ENCODE measurements around the gene RSPO3.

The RSPO3 gene

DNA sequence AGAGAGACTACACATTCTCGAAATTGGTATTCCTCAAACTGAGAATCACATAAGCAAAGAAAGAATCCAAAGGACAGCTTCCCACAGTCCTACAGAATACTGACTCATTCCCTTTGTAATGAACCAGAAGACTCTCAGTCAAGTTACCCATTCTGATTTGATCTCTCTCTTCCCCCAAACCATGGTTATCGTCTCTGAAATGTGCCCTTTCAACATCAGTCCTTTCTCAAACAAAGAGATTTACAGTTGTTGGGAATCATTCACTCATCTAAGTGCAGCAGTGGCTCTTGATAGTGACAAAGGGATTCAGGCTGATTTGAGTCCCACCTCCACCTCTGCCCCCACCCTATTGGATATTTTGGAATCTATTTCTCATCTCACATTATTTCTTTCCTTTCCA, 15.0 kb upstream of the RSPO3 start:
- ChIA-PET POLR2A (no interaction called here), CTCF (no interaction called here)
- TF ChIP-seq SP1 (IDR thresholded peaks at IDR 0.05) (no peak), FOXM1 (IDR thresholded peaks at IDR 0.05; ENCODE audit: borderline replicate concordance) (no peak), BHLHE40 (IDR thresholded peaks at IDR 0.05; ENCODE audit: borderline replicate concordance) (no peak), L3MBTL2 (conservative IDR thresholded peaks at IDR 0.05) (no peak), ARNT (IDR thresholded peaks at IDR 0.05) (no peak), HDGF (IDR thresholded peaks at IDR 0.05; ENCODE audit: borderline replicate concordance) (no peak), ELF4 (IDR thresholded peaks at IDR 0.05) (no peak), FOXA1 (IDR thresholded peaks at IDR 0.05) (no peak), SUZ12 (IDR thresholded peaks at IDR 0.05) (no peak), FOXK2 (IDR thresholded peaks at IDR 0.05) (no peak), ZNF384 (IDR thresholded peaks at IDR 0.05) (no peak), TARDBP (IDR thresholded peaks at IDR 0.05) (no peak), CTBP1 (IDR thresholded peaks at IDR 0.05; ENCODE audit: borderline replicate concordance) (no peak)
- TF ChIP-seq, protein P1, sequence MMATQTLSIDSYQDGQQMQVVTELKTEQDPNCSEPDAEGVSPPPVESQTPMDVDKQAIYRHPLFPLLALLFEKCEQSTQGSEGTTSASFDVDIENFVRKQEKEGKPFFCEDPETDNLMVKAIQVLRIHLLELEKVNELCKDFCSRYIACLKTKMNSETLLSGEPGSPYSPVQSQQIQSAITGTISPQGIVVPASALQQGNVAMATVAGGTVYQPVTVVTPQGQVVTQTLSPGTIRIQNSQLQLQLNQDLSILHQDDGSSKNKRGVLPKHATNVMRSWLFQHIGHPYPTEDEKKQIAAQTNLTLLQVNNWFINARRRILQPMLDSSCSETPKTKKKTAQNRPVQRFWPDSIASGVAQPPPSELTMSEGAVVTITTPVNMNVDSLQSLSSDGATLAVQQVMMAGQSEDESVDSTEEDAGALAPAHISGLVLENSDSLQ (IDR thresholded peaks at IDR 0.05), result no peak
- no peak for DNase-seq (ENCODE audit: extremely low spot score)

DNA sequence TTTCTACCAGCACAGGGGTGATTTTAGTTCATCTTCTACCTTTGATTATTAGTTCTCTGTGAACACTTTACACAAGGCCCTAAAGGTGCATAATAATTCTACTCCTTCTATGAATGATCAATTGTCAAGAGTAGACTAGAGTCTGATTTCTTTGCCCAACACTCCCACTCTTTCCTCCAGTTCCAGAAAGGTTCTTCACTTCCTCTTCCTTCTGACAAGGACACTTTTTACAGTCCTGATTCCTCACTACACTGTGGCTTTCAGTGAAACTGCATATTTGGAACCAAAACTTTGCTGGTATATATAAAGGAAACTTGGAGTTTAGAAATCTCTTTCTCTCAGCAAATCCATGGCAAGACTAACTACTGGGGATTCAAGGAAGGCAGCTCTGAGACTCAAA, 10.6 kb upstream of the RSPO3 start:
- CTCF ChIA-PET, result no interaction called here
- TF ChIP-seq TARDBP (IDR thresholded peaks at IDR 0.05), result no peak
- TF ChIP-seq, protein P1 (IDR thresholded peaks at IDR 0.05), result no peak
- TF ChIP-seq HDGF (IDR thresholded peaks at IDR 0.05; ENCODE audit: borderline replicate concordance), result no peak
- TF ChIP-seq FOXA1 (IDR thresholded peaks at IDR 0.05), result no peak
- TF ChIP-seq NFRKB (IDR thresholded peaks at IDR 0.05), result no peak
- no peak for TF ChIP-seq LEF1 (IDR thresholded peaks at IDR 0.05; ENCODE audit: borderline replicate concordance)
- TF ChIP-seq L3MBTL2 (conservative IDR thresholded peaks at IDR 0.05), result no peak
- TF ChIP-seq ELF4 (IDR thresholded peaks at IDR 0.05), result no peak
- TF ChIP-seq FOXM1 (IDR thresholded peaks at IDR 0.05; ENCODE audit: borderline replicate concordance), result no peak
- no peak for TF ChIP-seq SUZ12 (IDR thresholded peaks at IDR 0.05)
- no peak for TF ChIP-seq FOXK2 (IDR thresholded peaks at IDR 0.05)
- TF ChIP-seq ARNT (IDR thresholded peaks at IDR 0.05), result no peak
- TF ChIP-seq BHLHE40 (IDR thresholded peaks at IDR 0.05; ENCODE audit: borderline replicate concordance), result no peak
- no peak for TF ChIP-seq CTBP1 (IDR thresholded peaks at IDR 0.05; ENCODE audit: borderline replicate concordance)
- no peak for TF ChIP-seq SP1 (IDR thresholded peaks at IDR 0.05)
- TF ChIP-seq ZNF384 (IDR thresholded peaks at IDR 0.05), result no peak
- POLR2A ChIA-PET, result no interaction called here
- no peak for DNase-seq (ENCODE audit: extremely low spot score)

DNA sequence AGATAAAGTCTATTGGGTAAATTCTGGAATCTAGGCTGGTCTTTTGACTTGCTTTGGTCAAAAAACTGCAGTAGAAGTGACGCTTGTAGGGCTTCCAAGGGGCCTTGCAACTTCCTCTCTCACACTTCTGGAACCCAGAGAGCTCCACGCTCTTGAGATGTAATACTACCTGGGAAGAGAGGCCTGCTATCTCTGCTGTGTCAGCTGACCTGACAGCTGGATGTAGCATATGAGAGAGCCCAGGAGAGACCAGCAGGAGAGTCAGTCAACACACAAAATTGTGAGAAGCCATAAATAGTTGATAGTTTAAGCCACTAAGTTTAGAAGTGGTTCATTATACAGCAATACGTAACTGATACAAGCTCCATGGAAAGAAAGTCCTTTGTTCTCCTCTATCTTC, 7.8 kb upstream of the RSPO3 start:
- POLR2A ChIA-PET, result no interaction called here
- no peak for TF ChIP-seq SP1 (IDR thresholded peaks at IDR 0.05)
- TF ChIP-seq, protein P1 (IDR thresholded peaks at IDR 0.05), result no peak
- CTCF ChIA-PET, result interaction anchor here (0.8 kb wide), 1 partner anchor 306 kb away, joined by 3 read pairs; no protein-coding TSS in a partner anchor
- no peak for DNase-seq (ENCODE audit: extremely low spot score)

DNA sequence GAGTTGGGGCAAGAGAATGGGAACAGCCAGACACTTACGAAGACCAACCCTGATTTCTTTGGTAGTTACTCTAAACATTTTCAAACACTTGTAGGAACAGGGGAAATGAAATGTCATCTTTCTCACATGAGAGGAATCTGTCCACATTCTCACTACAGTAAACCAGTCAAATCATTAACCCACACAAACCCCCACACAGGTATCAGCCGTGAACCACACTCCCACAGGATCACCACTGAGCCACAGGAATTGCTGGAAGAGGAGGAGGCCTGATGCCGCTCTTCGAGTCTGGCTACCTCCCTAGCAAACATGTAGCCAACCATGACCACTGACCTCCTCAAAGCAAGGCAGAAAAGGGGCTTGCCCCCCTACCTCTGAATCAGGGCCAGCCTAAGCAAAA, 6.9 kb upstream of the RSPO3 start:
- TF ChIP-seq FOXA1 (IDR thresholded peaks at IDR 0.05) (no peak), SUZ12 (IDR thresholded peaks at IDR 0.05) (no peak), TARDBP (IDR thresholded peaks at IDR 0.05) (no peak), NFRKB (IDR thresholded peaks at IDR 0.05) (no peak), ZNF384 (IDR thresholded peaks at IDR 0.05) (no peak), CTBP1 (IDR thresholded peaks at IDR 0.05; ENCODE audit: borderline replicate concordance) (no peak), HDGF (IDR thresholded peaks at IDR 0.05; ENCODE audit: borderline replicate concordance) (no peak), L3MBTL2 (conservative IDR thresholded peaks at IDR 0.05) (no peak), ARNT (IDR thresholded peaks at IDR 0.05) (no peak), SP1 (IDR thresholded peaks at IDR 0.05) (no peak), LEF1 (IDR thresholded peaks at IDR 0.05; ENCODE audit: borderline replicate concordance) (no peak), ELF4 (IDR thresholded peaks at IDR 0.05) (no peak), FOXM1 (IDR thresholded peaks at IDR 0.05; ENCODE audit: borderline replicate concordance) (no peak), BHLHE40 (IDR thresholded peaks at IDR 0.05; ENCODE audit: borderline replicate concordance) (no peak)
- TF ChIP-seq, protein P1 (IDR thresholded peaks at IDR 0.05), result no peak
- ChIA-PET CTCF (interaction anchor here (0.8 kb wide), 1 partner anchor 307 kb away, joined by 3 read pairs; no protein-coding TSS in a partner anchor), POLR2A (no interaction called here)
- DNase-seq (ENCODE audit: extremely low spot score), result no peak

DNA sequence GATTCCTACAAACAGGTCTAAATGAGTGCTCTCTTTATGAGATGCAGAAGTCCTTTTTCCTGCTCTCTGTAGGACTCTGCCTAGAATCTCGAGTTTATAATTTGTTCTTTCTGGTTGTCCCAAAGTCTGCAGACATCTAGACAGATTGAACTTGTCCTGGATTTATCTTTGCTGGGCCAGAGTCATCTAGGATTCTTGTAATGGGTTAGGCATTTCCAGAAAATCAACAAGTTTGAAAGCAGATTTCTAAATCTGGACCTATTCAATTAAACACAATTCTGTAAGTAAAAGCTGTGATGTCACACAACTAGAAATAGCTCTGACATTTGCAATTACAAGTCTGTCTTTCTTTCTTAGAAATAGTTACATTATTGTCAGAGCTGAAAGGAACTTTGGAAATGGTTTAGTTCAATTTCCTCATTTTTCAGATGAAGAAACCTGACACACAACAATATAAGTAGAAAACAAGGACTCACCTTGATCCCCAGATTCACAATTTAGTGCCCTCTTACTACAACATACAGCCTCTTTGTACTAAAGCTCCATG, 4.2 kb upstream of the RSPO3 start:
- TF ChIP-seq ELF4 (IDR thresholded peaks at IDR 0.05) (no peak), FOXM1 (IDR thresholded peaks at IDR 0.05; ENCODE audit: borderline replicate concordance) (no peak), FOXA1 (IDR thresholded peaks at IDR 0.05) (no peak), LEF1 (IDR thresholded peaks at IDR 0.05; ENCODE audit: borderline replicate concordance) (no peak), ARNT (IDR thresholded peaks at IDR 0.05) (no peak), SP1 (IDR thresholded peaks at IDR 0.05) (no peak)
- DNase-seq (ENCODE audit: extremely low spot score), result no peak
- POLR2A ChIA-PET, result no interaction called here
- CTCF ChIA-PET, result interaction anchor here (0.8 kb wide), 1 partner anchor 309 kb away, joined by 3 read pairs; no protein-coding TSS in a partner anchor

All from HEK293T (cell line).